ENCODE results near the gene CYP2J2. TPM values are rescaled to one million over a fixed set of nuclear protein-coding genes. Genes with fewer than 3 reads are reported as not detected.
"Not testable (repeated sequence)": the region's sequence is repeated elsewhere in the genome, so short reads cannot be mapped to it uniquely, and the experiment has no call there.

Gene CYP2J2
- total RNA-seq, 2 donors from 2014 or later: 0.29 to 0.37 TPM

DNA sequence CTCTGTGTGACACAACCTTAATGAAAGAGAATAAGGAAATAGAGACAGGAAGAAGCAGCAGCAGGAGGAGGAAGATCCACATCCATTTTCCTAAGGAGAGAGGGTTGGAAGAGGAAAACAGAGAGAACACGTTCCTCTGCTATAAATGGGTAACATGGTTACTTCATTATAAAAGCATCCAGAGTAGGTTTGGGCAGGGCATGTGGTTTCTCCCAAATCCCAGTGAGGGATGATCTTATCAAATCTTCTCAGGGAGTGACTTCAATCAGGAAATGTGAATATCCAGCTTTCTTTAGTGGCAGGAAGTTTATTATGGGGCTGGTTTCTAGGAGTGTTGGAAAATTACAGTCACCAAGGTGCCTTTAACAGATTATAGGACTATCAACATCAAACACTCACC lies 11.1 kb downstream of the CYP2J2 start:
- H3K4me1 ChIP-seq (ENCODE audit: control insufficient read depth, insufficient read depth, low read length): no peaks in the 10 kb centered on the region
- H3K36me3 ChIP-seq (ENCODE audit: control insufficient read depth, insufficient read depth, low read length): no peaks in the 10 kb centered on the region
- no peaks in the 10 kb centered on the region for H3K36me3 Mint-ChIP-seq (ENCODE audit: low read depth)
- DNase-seq: no peak
- no peak for TF ChIP-seq CTCF (conservative IDR thresholded peaks at IDR 0.05)
- no peak overlapping the region for H3K27ac ChIP-seq (ENCODE audit: low read depth, low read length)
- no peaks in the 10 kb centered on the region for H3K27me3 ChIP-seq (ENCODE audit: control insufficient read depth, insufficient read depth, low read length, poor library complexity, severe bottlenecking)
- H3K4me1 Mint-ChIP-seq: no peaks in the 10 kb centered on the region
- H3K9me3 Mint-ChIP-seq: no peaks in the 10 kb centered on the region
- H3K4me3 ChIP-seq (ENCODE audit: low read length): no peak overlapping the region
- H3K9ac ChIP-seq (ENCODE audit: extremely low read depth, low read length, poor library complexity, severe bottlenecking): no peak overlapping the region
- no peaks in the 10 kb centered on the region for H3K27me3 Mint-ChIP-seq (ENCODE audit: insufficient read depth)
- no peak overlapping the region for H3K4me3 Mint-ChIP-seq
- WGBS, 2 experiments (ENCODE audit: insufficient coverage in 1 of 2, insufficient read length in 1 of 2): 83 to 100% methylated on average over 1 of the region's 1 CpG
- H3K9me3 ChIP-seq (ENCODE audit: control insufficient read depth, low read length): no peaks in the 10 kb centered on the region
- no peak overlapping the region for H3K27ac Mint-ChIP-seq

- H3K4me3 Mint-ChIP-seq; H3K36me3 ChIP-seq (ENCODE audit: control insufficient read depth, insufficient read depth, low read length); H3K27ac Mint-ChIP-seq; H3K36me3 Mint-ChIP-seq (ENCODE audit: low read depth); H3K9me3 Mint-ChIP-seq; H3K4me3 ChIP-seq (ENCODE audit: low read length); H3K4me1 ChIP-seq (ENCODE audit: control insufficient read depth, insufficient read depth, low read length); H3K9ac ChIP-seq (ENCODE audit: extremely low read depth, low read length, poor library complexity, severe bottlenecking); DNase-seq; H3K27me3 ChIP-seq (ENCODE audit: control insufficient read depth, insufficient read depth, low read length, poor library complexity, severe bottlenecking); H3K27ac ChIP-seq (ENCODE audit: low read depth, low read length); H3K4me1 Mint-ChIP-seq; H3K27me3 Mint-ChIP-seq (ENCODE audit: insufficient read depth); H3K9me3 ChIP-seq (ENCODE audit: control insufficient read depth, low read length): not testable (repeated sequence)
- 94 to 96% methylated on average over 3 to 7 of the region's 7 CpGs for WGBS, 2 experiments (ENCODE audit: insufficient coverage in 1 of 2, insufficient read length in 1 of 2)
Measured at GRCh38 chr1:59914791-59915286, 11.7 kb downstream of the CYP2J2 start.

GRCh38 chr1:59908682-59909081 lies 17.9 kb downstream of the CYP2J2 start:
- Mint-ChIP-seq H3K36me3 (ENCODE audit: low read depth) (no peaks in the 10 kb centered on the region), H3K4me1 (no peaks in the 10 kb centered on the region), H3K27ac (no peak overlapping the region), H3K27me3 (ENCODE audit: insufficient read depth) (no peaks in the 10 kb centered on the region), H3K9me3 (no peaks in the 10 kb centered on the region), H3K4me3 (no peak overlapping the region)
- H3K9me3 ChIP-seq (ENCODE audit: control insufficient read depth, low read length): no peaks in the 10 kb centered on the region
- H3K4me1 ChIP-seq (ENCODE audit: control insufficient read depth, insufficient read depth, low read length): no peaks in the 10 kb centered on the region
- no peak for DNase-seq
- no peaks in the 10 kb centered on the region for H3K27me3 ChIP-seq (ENCODE audit: control insufficient read depth, insufficient read depth, low read length, poor library complexity, severe bottlenecking)
- no peak overlapping the region for H3K27ac ChIP-seq (ENCODE audit: low read depth, low read length)
- H3K36me3 ChIP-seq (ENCODE audit: control insufficient read depth, insufficient read depth, low read length): no peaks in the 10 kb centered on the region
- no peak for TF ChIP-seq CTCF (conservative IDR thresholded peaks at IDR 0.05)
- WGBS, 2 experiments (ENCODE audit: insufficient coverage in 1 of 2, insufficient read length in 1 of 2): 96 to 100% methylated on average over 1 to 2 of the region's 2 CpGs
- no peak overlapping the region for H3K4me3 ChIP-seq (ENCODE audit: low read length)
- H3K9ac ChIP-seq (ENCODE audit: extremely low read depth, low read length, poor library complexity, severe bottlenecking): no peak overlapping the region

DNA sequence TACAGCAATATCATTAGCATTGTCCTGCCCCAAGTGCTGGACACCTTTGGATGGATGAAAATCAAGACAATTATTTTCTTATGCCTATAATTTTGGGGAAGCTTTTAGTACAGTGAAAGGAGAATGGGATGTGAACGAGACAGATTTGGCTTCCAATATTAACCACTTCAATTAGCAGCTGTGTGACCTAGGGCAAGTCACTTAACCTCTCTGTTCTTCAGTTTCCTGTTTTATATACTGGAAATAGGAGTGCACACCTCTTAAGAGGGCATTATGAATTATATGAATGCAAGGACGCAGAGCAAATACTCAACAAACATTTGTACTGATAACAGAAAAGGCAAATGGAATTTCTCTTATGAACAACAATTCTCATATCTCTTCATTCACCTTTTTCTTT lies 18.5 kb downstream of the CYP2J2 start:
- no peak overlapping the region for H3K9ac ChIP-seq (ENCODE audit: extremely low read depth, low read length, poor library complexity, severe bottlenecking)
- no peaks in the 10 kb centered on the region for H3K36me3 Mint-ChIP-seq (ENCODE audit: low read depth)
- no peaks in the 10 kb centered on the region for H3K4me1 ChIP-seq (ENCODE audit: control insufficient read depth, insufficient read depth, low read length)
- H3K27ac Mint-ChIP-seq: no peak overlapping the region
- H3K27me3 ChIP-seq (ENCODE audit: control insufficient read depth, insufficient read depth, low read length, poor library complexity, severe bottlenecking): no peaks in the 10 kb centered on the region
- no peaks in the 10 kb centered on the region for H3K36me3 ChIP-seq (ENCODE audit: control insufficient read depth, insufficient read depth, low read length)
- H3K27me3 Mint-ChIP-seq (ENCODE audit: insufficient read depth): no peaks in the 10 kb centered on the region
- no peak overlapping the region for H3K4me3 ChIP-seq (ENCODE audit: low read length)
- H3K9me3 ChIP-seq (ENCODE audit: control insufficient read depth, low read length): no peaks in the 10 kb centered on the region
- 84 to 100% methylated on average over 1 to 2 of the region's 2 CpGs for WGBS, 2 experiments (ENCODE audit: insufficient coverage in 1 of 2, insufficient read length in 1 of 2)
- no peaks in the 10 kb centered on the region for H3K4me1 Mint-ChIP-seq
- no peak overlapping the region for H3K4me3 Mint-ChIP-seq
- DNase-seq: no peak
- H3K27ac ChIP-seq (ENCODE audit: low read depth, low read length): no peak overlapping the region
- no peak for TF ChIP-seq CTCF (conservative IDR thresholded peaks at IDR 0.05)
- H3K9me3 Mint-ChIP-seq: no peaks in the 10 kb centered on the region
